HepG2 (cell line): ENCODE measurements around the gene CDC34. TPM values are rescaled to one million over a fixed set of nuclear protein-coding genes. Genes with fewer than 3 reads are reported as not detected.

Experiments used
- ARNT2 ChIP-seq: sonication (generic); formaldehyde crosslinking; IDR thresholded peaks from 2 replicates; pipeline ENCODE4 v1.8.0; 2022; ENCODE audit warnings: mild to moderate bottlenecking, low read depth, missing genetic modification reagents, moderate library complexity
- DMAP1 ChIP-seq: IDR thresholded peaks from 2 replicates; pipeline ENCODE4 v1.6.1; 2016
- DNMT3B ChIP-seq: conservative IDR thresholded peaks from 2 replicates; pipeline ENCODE4 v1.6.1; 2016; ENCODE audit warnings: missing biosample characterization, control low read depth
- ELF1 ChIP-seq: sonication (generic); formaldehyde crosslinking; IDR thresholded peaks from 2 replicates; pipeline ENCODE4 v1.4.0; 2020; ENCODE audit warnings: missing genetic modification reagents
- GMEB1 ChIP-seq: sonication (generic); formaldehyde crosslinking; IDR thresholded peaks from 2 replicates; pipeline ENCODE4 v1.5.1; 2020; ENCODE audit warnings: missing genetic modification reagents, mild to moderate bottlenecking, borderline replicate concordance
- GPN1 ChIP-seq: sonication (generic); formaldehyde crosslinking; IDR thresholded peaks from 2 replicates; pipeline ENCODE4 v1.5.1; 2020; ENCODE audit warnings: missing genetic modification reagents, borderline replicate concordance
- HDAC1 ChIP-seq: sonication (generic); formaldehyde crosslinking; IDR thresholded peaks from 2 replicates; pipeline ENCODE4 v1.5.1; 2020; ENCODE audit warnings: mild to moderate bottlenecking, missing genetic modification reagents
- HNRNPK ChIP-seq: fragments of 200-400 bp; formaldehyde crosslinking; IDR thresholded peaks from 2 replicates; pipeline ENCODE4 v1.6.1; 2018; ENCODE audit warnings: low read length, low read depth, moderate library complexity, mild to moderate bottlenecking; ENCODE audit not compliant: poor library complexity, severe bottlenecking
- KLF16 ChIP-seq, 2 experiments: sonication (generic) in 1 of 2; formaldehyde crosslinking in 1 of 2; IDR thresholded peaks; 2 replicates each; pipeline versions ENCODE4 v1.6.1 to v1.8.0; 2016 to 2023; ENCODE audit warnings: missing genetic modification reagents in 2 of 2, missing compliant biosample characterization in 1 of 2
- NFE2L2 ChIP-seq: fragments of 150-350 bp; IDR thresholded peaks from 2 replicates; pipeline ENCODE4 v1.6.1; 2014; ENCODE audit warnings: low read length
- TAF1 ChIP-seq: sonication (generic); formaldehyde crosslinking; IDR thresholded peaks from 2 replicates; pipeline ENCODE4 v1.4.0; 2020; ENCODE audit warnings: missing genetic modification reagents
- TFE3 ChIP-seq: IDR thresholded peaks from 2 replicates; pipeline ENCODE4 v1.6.1; 2016
- ZBTB2 ChIP-seq: sonication (generic); formaldehyde crosslinking; IDR thresholded peaks from 2 replicates; pipeline ENCODE4 v1.8.0; 2022; ENCODE audit warnings: low read depth, missing genetic modification reagents
- ZGPAT ChIP-seq: IDR thresholded peaks from 2 replicates; pipeline ENCODE4 v1.6.1; 2016; ENCODE audit warnings: mild to moderate bottlenecking
- ZNF224 ChIP-seq: sonication (generic); formaldehyde crosslinking; IDR thresholded peaks from 2 replicates; pipeline ENCODE4 v1.5.0; 2020; ENCODE audit warnings: mild to moderate bottlenecking, missing genetic modification reagents
- ZNF235 ChIP-seq: sonication (generic); formaldehyde crosslinking; IDR thresholded peaks from 2 replicates; pipeline ENCODE4 v1.8.1; 2023; ENCODE audit warnings: mild to moderate bottlenecking, missing genetic modification reagents, borderline replicate concordance
- ZNF276 ChIP-seq: sonication (generic); formaldehyde crosslinking; IDR thresholded peaks from 2 replicates; pipeline ENCODE4 v1.4.0; 2020; ENCODE audit warnings: mild to moderate bottlenecking, low read depth, missing genetic modification reagents
- ZNF331 ChIP-seq: sonication (generic); formaldehyde crosslinking; IDR thresholded peaks from 2 replicates; pipeline ENCODE4 v1.4.0; 2020; ENCODE audit warnings: missing genetic modification reagents
- ZNF501 ChIP-seq: sonication (generic); formaldehyde crosslinking; IDR thresholded peaks from 2 replicates; pipeline ENCODE4 v1.5.1; 2020; ENCODE audit warnings: mild to moderate bottlenecking, moderate library complexity, missing genetic modification reagents
- ZNF607 ChIP-seq: sonication (generic); formaldehyde crosslinking; IDR thresholded peaks from 2 replicates; pipeline ENCODE4 v1.5.1; 2020; ENCODE audit warnings: missing genetic modification reagents, mild to moderate bottlenecking, borderline replicate concordance
- ZNF788 ChIP-seq: sonication (generic); formaldehyde crosslinking; IDR thresholded peaks from 2 replicates; pipeline ENCODE4 v1.5.0; 2020; ENCODE audit warnings: mild to moderate bottlenecking, missing genetic modification reagents, borderline replicate concordance
- polyA plus RNA-seq, 8 experiments: library from polyadenylated mRNA; depleted of rRNA in 3 of 8; stranded (reverse) in 7 of 8; unstranded in 1 of 8; fragments of >200 nt; fragmentation: Illumina TruSeq in 4 of 8; extraction: Trizol in 4 of 8; gene quantifications; 2 replicates each; pipeline versions ENCODE4 v1.2.1 to v1.2.3, GENCODE V29; 2011 to 2016; ENCODE audit warnings: low read depth in 4 of 8, missing spikeins in 1 of 8, mixed read lengths in 1 of 8; ENCODE audit not compliant: insufficient read depth in 1 of 8
- total RNA-seq, 5 experiments: library from RNA; depleted of rRNA; stranded (reverse); fragments of >200 nt; fragmentation: Illumina TruSeq; extraction: Trizol; gene quantifications; 2 replicates each; pipeline ENCODE4 v1.2.3, GENCODE V29; 2016; ENCODE audit warnings: low read depth in 1 of 5

Gene CDC34
- total and polyA plus RNA-seq, 2 of the 13 experiments (the other 11 are each of a cell fraction or from before 2014, with no cell fraction given), result 138 to 150 TPM

- TF ChIP-seq ZBTB2 (CRISPR knock-in tag), result peak; percentile 96
- 0 out of 2 replicates have a peak, but pooled peaks have one; percentile 8 for TF ChIP-seq ZNF501 (CRISPR knock-in tag)
- 0 out of 4 replicates have a peak, but pooled peaks of 1 of the 2 experiments have one; percentile 55 for TF ChIP-seq KLF16 (CRISPR knock-in tag; IDR thresholded peaks at IDR 0.05)
- peak; percentile 44; the same call in 1 of the 2 replicates for TF ChIP-seq TAF1 (CRISPR knock-in tag)
- no peak for TF ChIP-seq GPN1 (CRISPR knock-in tag)
- TF ChIP-seq ARNT2 (CRISPR knock-in tag), result peak; percentile 90
- TF ChIP-seq ZNF224, result no peak
- peak; percentile 70; the same call in 1 of the 2 replicates for TF ChIP-seq ZNF235 (CRISPR knock-in tag)
- TF ChIP-seq ELF1, result peak; percentile 37; the same call in 1 of the 2 replicates
- TF ChIP-seq ZNF607, result peak; percentile 68; the same call in 1 of the 2 replicates
- TF ChIP-seq ZNF331 (CRISPR knock-in tag), result peak; percentile 32
- TF ChIP-seq DNMT3B (CRISPR knock-in tag), result no peak
- TF ChIP-seq ZNF788, result 0 out of 2 replicates have a peak, but pooled peaks have one; percentile 18
- peak; percentile 40; the same call in 1 of the 2 replicates for TF ChIP-seq GMEB1 (CRISPR knock-in tag)
- TF ChIP-seq TFE3 (CRISPR knock-in tag), result no peak
- peak; percentile 41; the same call in 1 of the 2 replicates for TF ChIP-seq HDAC1 (CRISPR knock-in tag)
- TF ChIP-seq HNRNPK, result peak; percentile 68
- TF ChIP-seq NFE2L2, result no peak
- peak; percentile 81; the same call in 1 of the 2 replicates for TF ChIP-seq DMAP1 (CRISPR knock-in tag)
- TF ChIP-seq ZGPAT (CRISPR knock-in tag), result peak; percentile 64; the same call in 1 of the 2 replicates
- 0 out of 2 replicates have a peak, but pooled peaks have one; percentile 24 for TF ChIP-seq ZNF276 (CRISPR knock-in tag)
These were observed 379 bp upstream of the CDC34 start (continued) for GRCh38 chr19:531009-531752.
